Muscle of arm (tissue), 12 donors: ENCODE data around the gene IL1RAPL1. TPM values are rescaled to one million over a fixed set of nuclear protein-coding genes. Genes with fewer than 3 reads are reported as not detected.

Source experiments
- DNase-seq: peaks from one replicate; pipeline ENCODE4 v3.0.0-alpha.2; 2013
- polyA plus RNA-seq, 12 donors: library from polyadenylated mRNA; unstranded; fragments of 120-200 nt; gene quantifications; one replicate each; pipeline ENCODE4 v1.2.1, GENCODE V29; 2013; ENCODE audit not compliant: insufficient read length in 12 of 12

The IL1RAPL1 gene
- polyA plus RNA-seq, 12 donors: 0.49 to 1.6 (median 1.2) TPM; not detected in 2

DNA sequence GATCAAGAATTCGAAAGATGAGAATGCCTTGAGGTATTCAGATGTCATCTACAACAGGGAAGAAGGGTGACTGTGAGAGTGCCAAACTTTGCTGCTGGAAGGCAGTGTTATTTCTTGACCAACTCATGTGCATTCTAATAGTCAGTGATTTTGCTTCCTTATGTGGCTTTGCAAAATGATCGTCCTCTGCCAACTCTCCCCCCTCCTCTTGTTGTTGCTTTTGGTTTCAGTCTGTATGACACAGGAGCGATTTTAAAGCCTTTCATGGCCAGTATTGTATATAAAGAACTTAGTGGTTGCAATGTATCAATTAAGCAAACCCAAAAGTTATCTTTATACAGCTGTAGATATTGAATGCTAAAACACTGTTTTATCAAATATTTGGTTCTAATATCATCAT, 379.1 kb downstream of the IL1RAPL1 start:
- no peak for DNase-seq

DNA sequence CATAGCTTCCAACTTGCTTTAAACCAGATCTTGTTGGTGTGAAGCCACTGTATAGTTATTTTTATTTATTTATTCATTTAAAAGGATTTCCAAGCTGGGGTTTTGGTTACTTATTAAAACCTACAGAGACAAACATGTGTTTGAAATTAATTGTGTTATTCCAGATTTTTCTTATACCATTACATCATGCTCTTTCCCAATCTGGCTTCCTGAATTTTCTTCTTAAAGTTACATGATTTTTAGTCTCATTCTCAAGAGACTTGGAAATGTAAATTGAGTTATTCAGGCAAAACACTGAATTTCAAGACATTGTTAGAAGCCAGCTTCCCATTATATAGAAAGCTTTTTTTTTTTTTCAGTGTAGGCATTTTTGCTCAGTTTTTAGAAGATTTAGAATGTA, 381.9 kb downstream of the IL1RAPL1 start:
- no peak for DNase-seq

DNA sequence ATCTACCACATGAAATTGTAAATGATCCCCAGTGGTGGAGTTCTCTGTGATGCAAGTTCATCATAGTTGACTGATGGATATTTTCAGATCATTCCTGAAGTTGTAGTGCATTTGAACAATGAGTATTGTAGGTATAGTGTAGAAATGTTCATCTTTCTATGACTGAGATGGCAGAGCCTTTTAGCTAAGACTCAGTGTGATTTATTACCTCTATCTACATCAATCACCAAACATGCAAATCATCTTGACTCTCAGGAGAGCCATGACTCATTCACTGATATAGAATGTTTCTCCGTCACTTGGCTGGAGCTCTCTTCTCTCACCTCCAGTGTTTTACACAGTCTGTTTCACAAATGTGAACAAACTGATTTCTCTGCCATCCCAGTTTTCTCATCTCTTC, 392.6 kb downstream of the IL1RAPL1 start:
- DNase-seq: no peak

DNA sequence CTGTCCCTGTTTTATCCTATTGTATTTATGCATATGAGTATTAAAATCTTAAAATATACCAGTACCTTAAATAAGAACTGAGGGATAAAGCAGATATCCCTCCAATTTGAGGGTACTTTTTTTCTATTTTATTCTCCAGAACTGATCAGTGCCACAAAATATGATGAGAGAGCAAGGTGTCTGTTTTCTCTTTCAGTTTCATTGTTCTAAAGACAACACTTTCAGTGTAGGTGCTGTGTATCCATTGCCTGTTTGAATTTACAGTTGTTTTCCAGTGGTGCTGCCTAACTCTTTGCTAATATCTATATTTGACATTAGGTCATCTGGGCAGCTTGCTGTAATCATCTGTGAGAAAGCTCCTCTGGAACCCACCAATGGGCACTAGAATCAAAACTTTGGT, 394.7 kb downstream of the IL1RAPL1 start:
- DNase-seq: no peak

DNA sequence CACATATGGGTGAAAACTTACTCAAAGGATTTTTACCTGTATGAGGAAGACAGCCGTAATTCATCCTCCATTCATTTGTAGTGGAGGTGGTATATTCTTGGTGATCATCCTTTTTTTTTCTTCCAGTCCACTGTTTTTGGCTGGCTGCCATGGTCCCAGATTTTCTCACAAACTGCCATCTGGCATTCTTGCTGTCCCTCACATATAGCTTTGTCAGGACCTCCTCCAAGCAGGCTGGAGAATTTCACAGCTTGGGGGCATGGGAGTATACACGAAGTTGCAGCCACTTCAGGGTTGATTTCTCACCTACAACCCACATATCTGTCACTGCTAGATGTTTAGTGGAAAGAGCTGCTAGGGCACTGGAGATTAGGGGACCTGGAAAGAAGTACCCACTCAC, 401.0 kb downstream of the IL1RAPL1 start:
- no peak for DNase-seq

DNA sequence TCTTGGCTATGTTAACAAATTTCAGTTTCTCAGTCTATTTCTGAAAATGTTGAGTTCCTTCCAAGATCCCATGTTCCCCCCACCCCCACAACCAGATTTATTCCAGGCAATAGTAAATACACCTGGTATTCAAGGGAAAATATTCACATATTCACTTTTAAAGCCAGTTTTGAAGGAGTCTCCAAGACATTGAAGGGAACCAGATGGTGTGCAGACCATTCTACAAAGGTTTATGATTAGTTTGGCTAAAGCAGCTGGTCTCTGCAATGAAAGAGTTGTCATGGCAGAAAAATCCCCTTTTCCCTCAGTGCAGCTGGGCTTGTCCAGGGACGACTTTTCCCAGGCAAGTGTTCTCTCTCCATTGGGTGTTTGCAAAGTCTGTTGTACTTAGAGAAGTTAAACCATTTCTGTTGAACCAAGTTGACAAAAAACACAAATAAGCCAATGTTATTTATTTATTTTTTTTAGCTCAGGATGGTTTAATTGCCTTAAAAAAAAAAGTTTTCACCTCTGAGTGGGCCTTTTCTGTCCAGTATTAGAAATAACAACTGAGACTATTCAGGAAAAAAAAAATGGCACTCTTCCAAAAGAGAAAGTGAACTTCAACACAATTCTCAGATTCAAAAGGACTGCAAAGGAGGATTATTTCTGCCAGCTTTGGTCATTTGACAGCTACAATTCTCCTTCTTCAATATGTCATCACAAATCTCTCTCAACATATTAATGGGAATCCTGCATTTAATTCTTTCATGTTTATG, 410.6 kb downstream of the IL1RAPL1 start:
- peak; percentile 55 for DNase-seq

DNA sequence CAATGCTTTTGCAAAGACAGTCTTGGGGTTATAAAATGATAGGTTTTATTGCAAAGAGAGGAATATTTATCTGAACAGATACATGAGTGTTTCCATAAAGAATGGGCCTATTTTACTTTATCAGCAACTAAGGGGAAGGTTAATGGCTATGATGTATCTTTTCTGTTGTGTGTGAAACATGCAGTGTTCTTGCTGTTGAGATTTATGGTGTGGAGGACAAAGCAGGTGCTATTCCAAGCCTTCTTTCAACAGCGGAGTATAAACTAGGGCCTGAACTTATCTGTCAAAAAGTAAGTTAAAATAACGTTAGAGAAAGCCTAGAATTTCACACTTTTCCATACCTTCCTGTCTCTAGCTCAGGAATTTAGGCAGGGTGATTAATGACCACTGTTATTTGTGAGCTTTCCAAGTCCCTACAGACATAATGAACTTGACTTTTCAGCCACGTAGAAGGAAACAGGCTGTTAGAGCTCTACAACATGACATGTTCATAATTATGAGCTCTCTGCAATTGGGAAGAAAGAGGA, 411.4 kb downstream of the IL1RAPL1 start:
- DNase-seq: no peak

DNA sequence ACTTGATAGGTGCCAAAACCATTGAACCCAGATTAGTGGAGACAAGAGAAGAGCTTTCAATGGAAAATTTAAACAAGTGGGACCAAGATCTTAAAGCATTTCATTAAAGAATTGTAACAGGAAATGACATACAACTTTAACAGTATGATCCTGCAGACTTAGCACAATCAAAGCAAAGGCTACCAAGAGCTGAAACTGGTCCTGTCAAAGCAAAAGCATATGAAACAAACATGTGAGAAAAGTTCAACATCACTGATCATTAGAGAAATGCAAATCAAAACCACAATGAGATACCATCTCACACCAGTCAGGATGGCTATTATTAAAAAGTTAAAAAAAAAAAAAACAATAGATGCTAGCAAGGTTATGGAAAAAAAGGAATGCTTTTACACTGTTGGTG, 425.6 kb downstream of the IL1RAPL1 start:
- DNase-seq: no peak

DNA sequence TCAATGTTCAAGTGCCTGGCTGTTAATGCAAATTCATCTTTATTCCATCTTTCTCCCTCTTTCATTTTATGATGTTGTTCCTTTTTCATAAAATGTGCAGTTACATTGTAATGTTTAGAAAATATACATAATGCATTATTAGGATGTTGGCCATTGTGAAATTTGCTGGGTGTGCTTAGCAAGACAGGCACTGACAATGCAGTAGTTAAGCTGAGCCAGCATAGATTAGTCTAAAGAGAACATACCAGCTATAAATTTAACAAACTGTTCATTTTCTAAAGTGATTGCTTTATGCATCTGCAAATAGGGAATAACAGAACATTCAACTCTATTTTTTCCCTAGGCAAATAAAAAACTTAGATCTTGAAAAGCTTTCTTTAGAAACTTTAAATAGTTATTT, 436.0 kb downstream of the IL1RAPL1 start:
- DNase-seq: no peak

DNA sequence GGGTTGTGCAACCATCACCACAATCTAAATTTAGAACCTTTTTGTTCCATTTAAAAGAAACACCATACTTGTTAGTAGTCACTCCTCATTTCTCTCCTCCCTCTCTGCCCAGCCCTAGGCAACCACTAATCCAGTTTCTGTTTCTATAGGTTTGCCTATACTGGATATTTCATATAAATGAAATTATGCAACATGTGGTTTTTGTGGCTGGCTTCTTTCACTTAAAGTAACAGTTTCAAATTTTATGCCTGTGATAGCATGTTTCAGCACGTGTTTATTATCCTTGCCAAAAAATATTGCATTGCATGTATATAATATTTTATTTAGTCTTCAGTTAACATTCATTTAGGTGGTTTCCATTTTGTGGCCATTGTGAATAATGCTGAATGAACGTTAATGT, 437.6 kb downstream of the IL1RAPL1 start:
- DNase-seq: no peak

DNA sequence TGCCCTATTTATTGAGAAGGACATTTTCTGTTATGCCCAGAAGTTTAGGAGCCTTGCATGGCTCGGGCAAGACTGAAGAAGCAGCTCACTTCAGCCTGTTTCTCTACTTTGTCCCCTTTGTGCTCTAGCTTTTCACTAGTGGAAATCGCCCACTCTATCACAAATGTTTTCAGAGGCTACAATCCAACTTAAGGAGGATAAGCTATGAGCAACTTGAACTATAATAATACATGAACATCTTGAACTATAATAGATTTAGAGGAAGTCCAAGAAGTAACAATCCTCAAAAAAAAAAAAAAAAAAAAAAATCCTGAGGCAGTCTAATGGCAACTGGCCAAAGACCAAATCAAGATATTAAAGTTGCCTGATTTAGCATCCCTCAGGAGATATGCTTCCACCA, 452.3 kb downstream of the IL1RAPL1 start:
- DNase-seq: no peak

DNA sequence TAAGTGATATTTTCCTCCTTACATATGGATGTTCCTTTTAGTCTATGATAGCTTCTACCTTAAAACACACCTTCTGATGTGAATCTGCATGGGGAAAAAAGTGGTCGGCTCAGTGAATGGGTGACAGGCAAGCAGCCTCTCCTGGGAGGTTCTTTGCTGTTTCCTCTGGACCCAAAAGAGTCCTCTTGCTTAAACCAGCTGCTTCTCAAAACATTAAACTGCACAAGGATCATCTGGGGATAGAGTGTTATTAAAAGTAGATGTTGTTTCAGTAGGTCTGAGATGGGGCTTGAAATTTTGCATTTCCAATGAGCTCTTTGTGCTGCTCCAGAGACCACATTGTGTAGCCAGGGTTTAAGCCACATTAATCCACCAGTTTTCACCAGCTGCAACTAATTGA, 452.9 kb downstream of the IL1RAPL1 start:
- DNase-seq: no peak

DNA sequence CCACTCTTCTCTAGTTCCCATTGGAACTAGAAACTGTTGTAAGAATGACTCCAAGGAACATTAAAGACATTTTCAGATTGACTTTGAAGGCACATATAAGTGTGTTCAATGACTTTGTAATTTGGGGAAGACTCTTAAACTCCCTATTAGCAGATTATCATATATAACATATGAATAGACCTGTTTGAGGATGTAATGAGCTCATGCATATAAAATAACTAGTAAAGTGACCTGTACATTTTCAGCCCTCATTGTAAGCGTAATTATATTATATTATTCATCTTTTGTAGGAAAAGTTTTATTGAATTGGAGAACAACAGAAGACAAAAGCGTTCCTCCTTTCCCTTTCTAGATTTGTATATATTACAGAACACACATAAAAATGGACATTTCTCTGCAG, 455.1 kb downstream of the IL1RAPL1 start:
- no peak for DNase-seq

DNA sequence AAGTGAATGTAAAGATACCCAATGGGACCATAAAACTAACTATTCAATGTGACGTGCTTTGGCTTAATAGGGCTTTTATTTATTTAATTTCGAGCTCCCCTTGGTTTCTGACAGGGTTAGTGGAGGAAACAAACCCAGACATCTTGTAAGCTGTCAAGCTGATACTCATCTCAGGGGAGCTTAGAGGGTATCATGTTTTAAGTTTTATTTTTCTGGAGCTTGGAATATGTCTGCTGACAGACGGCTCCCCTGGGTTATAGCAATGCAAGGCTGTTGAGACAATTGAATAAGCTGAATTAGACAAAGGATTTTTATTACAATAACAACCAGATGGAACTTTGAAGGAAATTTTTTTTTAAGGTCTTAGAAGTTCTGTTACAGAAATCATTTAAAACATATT, 456.5 kb downstream of the IL1RAPL1 start:
- DNase-seq: peak; percentile 41

DNA sequence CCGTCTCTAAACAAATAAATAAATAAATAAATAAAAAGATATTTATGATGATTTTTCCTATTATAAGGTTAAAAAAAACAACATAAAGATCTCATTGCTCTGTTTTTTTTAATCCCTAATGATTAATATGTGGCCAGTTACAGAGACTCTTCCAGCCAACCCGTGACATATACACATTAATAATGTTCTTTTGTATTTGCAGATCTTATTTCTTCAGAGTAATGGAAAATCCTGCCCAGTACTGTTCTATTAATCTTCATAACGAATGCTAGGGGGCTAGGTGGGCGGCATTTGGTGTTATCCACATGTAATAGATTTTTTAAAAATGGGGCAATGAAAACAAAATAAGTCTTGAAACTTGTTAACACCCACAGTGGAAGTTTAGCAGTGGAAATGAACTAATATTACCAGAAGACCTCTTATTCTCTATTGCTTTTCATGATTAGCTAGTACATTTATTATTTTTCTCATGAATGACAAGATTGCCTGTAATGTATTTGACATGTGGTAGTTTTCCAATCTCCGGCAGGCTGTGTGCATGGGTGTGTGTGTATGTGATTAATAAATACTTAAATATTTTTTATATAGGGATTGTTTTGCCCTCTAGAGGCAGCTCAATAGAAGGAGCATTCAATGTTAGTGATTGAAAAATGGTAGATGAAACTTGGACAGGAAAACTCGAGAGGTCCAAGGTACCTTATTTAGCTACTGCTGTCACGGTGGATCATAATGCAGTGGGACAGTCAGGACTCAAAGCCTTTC, 457.4 kb downstream of the IL1RAPL1 start:
- DNase-seq: peak; percentile 21

DNA sequence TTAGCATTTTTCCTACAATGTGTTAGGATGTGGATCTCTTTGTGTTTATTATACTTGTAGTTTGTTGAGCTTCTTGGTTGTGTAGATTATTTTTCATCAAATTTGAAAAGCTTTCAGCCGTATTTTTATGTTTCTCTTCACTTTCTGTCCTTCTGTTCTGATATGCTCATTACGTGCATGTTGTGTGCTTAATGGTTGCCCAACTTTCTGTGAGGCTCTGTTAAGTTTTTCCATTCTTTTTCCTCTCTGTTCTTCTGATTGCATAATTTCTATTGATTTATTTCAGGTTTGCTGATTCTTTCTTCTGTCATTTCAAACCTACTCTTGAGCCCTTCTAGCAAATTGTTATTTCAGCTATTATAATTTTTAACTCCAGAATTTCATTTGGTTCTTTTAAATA, 478.2 kb downstream of the IL1RAPL1 start:
- DNase-seq: no peak

DNA sequence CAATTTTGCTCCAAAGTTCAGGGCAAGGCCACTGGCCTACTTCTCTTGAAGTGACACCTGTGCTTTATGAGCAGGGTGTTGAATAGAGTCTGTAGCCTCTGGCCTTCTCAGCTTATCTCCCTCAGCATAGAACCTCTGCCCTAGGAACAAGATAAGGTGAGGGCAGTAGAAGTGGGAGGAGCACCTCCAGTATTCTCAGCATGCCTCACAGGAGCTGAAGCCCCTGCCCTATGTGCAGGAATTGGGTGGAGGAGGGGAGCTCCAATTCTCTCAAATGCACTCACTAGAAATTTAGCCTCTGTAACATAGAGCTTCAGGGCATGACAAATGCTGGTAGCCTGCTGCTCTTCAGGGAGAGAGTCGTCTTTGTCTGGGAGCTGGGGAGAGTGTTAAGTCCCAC, 479.3 kb downstream of the IL1RAPL1 start:
- DNase-seq: no peak

DNA sequence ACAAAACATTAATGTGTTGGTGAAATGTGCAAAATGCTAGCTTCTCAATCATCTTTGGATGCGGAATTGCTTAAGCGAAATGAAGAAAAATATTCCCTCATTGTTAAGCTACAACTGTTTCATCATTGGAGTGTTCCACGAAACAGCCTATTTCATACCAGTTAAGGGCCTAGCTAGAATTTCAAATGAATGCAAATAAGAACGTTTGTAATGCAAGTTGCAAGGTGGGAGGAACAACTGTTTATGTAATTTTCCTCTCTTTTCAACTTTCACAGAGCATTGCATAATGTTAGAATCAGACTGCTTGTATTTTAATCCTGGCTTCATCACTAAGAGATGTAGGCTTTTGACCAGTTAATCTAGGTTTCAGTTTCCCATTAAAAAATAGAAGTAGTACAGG, 480.1 kb downstream of the IL1RAPL1 start:
- DNase-seq: no peak

DNA sequence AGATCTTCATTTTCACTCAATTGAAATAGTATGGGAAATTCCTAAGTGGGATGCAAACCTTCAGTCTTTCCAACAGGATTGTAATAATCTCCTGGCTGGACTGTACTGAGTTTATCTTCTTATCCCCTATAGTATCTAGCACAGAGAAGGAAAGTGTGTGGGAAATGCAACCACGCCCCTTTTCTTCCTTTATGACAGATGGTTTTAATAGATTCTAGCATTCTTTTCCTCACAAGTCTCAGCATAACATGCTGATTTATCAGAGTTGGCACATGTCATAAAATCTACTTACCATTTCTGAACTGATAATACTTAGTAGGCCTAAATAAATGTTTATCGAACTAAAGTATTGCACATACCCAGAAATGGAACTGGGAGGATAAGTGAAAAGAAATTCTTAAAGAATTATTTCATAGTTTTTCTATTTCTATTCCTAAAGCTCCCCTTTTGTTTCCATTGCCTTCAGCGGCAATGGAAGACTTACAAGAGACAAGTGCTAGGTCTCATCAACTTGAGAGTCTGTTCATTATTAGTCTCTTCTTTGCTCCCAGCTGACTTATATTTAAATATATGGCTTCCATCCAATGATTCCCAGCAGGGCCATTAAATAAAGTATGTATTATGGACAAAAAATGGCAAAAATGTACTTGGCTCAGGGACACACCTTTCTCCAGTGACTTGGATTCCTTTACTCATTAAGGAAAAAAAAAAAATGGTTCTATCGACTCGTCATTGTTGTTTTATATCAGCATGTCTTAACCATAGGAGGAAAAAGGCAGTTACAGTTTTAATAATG, 484.5 kb downstream of the IL1RAPL1 start:
- peak; percentile 31 for DNase-seq

DNA sequence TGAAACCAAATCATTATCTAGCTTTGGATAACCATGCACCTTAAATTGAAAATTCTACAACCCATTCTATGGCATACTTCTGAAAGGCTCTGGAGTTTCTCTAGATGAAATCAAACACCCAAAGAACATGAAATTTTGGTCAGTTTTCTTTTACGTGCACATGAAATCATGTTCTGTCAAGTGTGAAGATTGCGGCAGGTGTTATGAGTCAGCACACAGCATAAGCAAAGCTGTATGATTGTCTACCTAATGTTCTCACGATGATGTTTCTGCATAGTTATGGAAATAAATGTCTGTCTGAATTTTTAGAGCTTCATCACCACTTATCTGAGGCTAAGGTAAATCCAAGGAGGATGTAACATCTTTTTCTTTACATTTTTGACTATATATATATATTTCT, 495.3 kb downstream of the IL1RAPL1 start:
- DNase-seq: no peak

DNA sequence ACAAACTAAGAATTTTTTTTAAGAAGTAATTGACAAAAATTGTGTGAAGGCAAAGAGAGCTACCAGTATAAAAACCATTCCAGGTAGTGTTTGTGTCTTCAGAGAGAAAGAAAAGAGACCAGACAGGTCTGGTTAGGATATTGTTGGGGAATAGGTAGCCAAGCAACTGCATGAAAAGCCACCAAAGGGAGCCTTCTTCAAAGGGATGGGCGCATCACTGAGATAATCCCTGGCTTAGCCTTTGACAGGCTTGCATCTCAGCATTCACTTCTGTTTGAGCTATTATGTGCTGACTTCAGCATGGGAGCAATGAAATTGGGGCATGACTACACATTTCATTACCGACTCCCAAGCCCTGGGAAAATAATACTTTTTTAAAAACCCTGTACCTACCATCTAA, 496.6 kb downstream of the IL1RAPL1 start:
- DNase-seq: no peak

DNA sequence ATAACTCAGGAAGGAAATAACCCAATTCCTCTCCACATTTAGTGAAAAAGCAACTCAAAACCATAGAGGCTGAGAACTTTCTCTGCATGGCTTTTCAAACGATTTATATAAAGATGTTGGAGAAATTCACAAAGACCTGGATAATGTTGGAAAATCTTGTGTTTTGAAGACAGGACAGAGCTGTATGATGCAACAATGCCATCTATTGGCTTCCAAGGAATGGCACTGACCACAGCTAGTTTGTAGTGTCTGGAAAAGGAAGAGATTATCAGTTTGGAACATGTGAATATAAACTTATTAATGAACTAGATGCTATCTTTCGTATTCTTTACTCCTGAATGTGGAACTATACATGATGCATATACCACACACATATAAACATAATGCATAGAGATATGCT, 503.6 kb downstream of the IL1RAPL1 start:
- DNase-seq: no peak
